Measurements from ENCODE around the gene PJA2.

DNA sequence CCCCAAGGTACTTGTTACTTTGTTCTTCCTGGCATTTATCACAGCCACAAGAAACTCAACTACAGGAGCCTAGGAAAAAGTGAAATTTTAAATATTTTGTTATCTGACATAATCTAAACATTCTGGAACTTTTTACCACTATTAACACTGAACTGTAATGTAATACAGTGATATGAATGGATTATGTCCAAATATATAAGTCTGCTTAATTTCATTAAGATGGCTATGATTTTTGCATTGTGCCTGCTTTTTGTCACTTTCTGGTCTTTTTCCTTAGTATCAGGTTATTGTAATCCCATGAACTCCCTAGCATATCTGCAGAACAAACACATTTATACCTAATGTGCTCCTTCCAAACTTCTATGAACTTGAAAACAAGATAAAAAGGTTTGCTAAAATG lies 35.8 kb downstream of the PJA2 start:
- TF ChIP-seq, protein P1, sequence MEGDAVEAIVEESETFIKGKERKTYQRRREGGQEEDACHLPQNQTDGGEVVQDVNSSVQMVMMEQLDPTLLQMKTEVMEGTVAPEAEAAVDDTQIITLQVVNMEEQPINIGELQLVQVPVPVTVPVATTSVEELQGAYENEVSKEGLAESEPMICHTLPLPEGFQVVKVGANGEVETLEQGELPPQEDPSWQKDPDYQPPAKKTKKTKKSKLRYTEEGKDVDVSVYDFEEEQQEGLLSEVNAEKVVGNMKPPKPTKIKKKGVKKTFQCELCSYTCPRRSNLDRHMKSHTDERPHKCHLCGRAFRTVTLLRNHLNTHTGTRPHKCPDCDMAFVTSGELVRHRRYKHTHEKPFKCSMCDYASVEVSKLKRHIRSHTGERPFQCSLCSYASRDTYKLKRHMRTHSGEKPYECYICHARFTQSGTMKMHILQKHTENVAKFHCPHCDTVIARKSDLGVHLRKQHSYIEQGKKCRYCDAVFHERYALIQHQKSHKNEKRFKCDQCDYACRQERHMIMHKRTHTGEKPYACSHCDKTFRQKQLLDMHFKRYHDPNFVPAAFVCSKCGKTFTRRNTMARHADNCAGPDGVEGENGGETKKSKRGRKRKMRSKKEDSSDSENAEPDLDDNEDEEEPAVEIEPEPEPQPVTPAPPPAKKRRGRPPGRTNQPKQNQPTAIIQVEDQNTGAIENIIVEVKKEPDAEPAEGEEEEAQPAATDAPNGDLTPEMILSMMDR (IDR thresholded peaks at IDR 0.05) = no peak
- TF ChIP-seq POLR2A (IDR thresholded peaks at IDR 0.05) (no peak), POLR2AphosphoS5 (IDR thresholded peaks at IDR 0.05) (no peak)

Data from suprapubic skin (tissue), 4 donors.